GM15510 (cell line): ENCODE results near the gene PRKCE.

Experiments used
- POLR2A ChIP-seq: IDR thresholded peaks from 3 replicates; pipeline ENCODE4 v1.6.1; 2011; ENCODE audit warnings: borderline replicate concordance; ENCODE audit not compliant: insufficient read length; ENCODE audit errors: extremely low read depth

PRKCE gene

GRCh38 chr2:46150445-46150955 lies 499.0 kb downstream of the PRKCE start:
- no peak for TF ChIP-seq POLR2A

GRCh38 chr2:46151577-46151976 lies 500.1 kb downstream of the PRKCE start:
- TF ChIP-seq POLR2A, result no peak

GRCh38 chr2:46153996-46154753 lies 502.7 kb downstream of the PRKCE start:
- no peak for TF ChIP-seq POLR2A

GRCh38 chr2:46157072-46157965 lies 505.8 kb downstream of the PRKCE start:
- no peak for TF ChIP-seq POLR2A

GRCh38 chr2:46157966-46158310 lies 506.5 kb downstream of the PRKCE start:
- TF ChIP-seq POLR2A, result no peak

GRCh38 chr2:46158661-46159060 lies 507.2 kb downstream of the PRKCE start:
- no peak for TF ChIP-seq POLR2A

GRCh38 chr2:46160326-46160725 lies 508.9 kb downstream of the PRKCE start:
- no peak for TF ChIP-seq POLR2A

GRCh38 chr2:46161315-46161714 lies 509.8 kb downstream of the PRKCE start:
- TF ChIP-seq POLR2A, result no peak

- no peak for TF ChIP-seq POLR2A
Observed at GRCh38 chr2:46161911-46162310, 510.4 kb downstream of the PRKCE start.

- TF ChIP-seq POLR2A, result no peak
Observed at GRCh38 chr2:46162329-46163097, 511.0 kb downstream of the PRKCE start.

- no peak for TF ChIP-seq POLR2A
Observed at GRCh38 chr2:46163098-46163430, 511.6 kb downstream of the PRKCE start.

GRCh38 chr2:46163804-46164528 lies 512.5 kb downstream of the PRKCE start:
- no peak for TF ChIP-seq POLR2A

- TF ChIP-seq POLR2A, result no peak
Observed at GRCh38 chr2:46164529-46165301, 513.2 kb downstream of the PRKCE start.

- no peak for TF ChIP-seq POLR2A
Observed at GRCh38 chr2:46165916-46166315, 514.4 kb downstream of the PRKCE start.
